ENCODE results near the gene ADGB.

ADGB gene

DNA sequence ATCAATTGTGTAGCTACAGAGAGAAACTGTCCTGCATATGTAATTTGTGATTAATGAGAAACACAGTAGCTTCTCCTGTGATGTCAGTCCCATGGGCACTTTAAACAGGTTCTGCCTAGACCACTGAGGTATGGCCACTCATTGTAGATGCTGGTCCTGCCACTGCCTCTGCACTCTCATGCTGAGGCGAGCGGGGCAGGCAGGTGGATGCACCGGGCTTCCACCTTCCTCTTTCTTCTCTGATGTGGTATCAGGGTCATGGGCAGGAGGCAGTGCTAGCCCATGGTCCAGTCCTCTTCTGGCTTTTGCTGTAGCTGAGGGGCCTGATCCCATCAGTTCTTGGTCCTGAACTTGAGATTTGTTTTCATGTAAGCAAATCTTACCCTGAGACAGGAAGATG, 58.7 kb downstream of the ADGB start:
- TF ChIP-seq, protein P1, sequence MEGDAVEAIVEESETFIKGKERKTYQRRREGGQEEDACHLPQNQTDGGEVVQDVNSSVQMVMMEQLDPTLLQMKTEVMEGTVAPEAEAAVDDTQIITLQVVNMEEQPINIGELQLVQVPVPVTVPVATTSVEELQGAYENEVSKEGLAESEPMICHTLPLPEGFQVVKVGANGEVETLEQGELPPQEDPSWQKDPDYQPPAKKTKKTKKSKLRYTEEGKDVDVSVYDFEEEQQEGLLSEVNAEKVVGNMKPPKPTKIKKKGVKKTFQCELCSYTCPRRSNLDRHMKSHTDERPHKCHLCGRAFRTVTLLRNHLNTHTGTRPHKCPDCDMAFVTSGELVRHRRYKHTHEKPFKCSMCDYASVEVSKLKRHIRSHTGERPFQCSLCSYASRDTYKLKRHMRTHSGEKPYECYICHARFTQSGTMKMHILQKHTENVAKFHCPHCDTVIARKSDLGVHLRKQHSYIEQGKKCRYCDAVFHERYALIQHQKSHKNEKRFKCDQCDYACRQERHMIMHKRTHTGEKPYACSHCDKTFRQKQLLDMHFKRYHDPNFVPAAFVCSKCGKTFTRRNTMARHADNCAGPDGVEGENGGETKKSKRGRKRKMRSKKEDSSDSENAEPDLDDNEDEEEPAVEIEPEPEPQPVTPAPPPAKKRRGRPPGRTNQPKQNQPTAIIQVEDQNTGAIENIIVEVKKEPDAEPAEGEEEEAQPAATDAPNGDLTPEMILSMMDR (IDR thresholded peaks at IDR 0.05; ENCODE audit: low read depth, low read length, missing control alignments), result no peak
- no peak for DNase-seq (ENCODE audit: low read depth)

DNA sequence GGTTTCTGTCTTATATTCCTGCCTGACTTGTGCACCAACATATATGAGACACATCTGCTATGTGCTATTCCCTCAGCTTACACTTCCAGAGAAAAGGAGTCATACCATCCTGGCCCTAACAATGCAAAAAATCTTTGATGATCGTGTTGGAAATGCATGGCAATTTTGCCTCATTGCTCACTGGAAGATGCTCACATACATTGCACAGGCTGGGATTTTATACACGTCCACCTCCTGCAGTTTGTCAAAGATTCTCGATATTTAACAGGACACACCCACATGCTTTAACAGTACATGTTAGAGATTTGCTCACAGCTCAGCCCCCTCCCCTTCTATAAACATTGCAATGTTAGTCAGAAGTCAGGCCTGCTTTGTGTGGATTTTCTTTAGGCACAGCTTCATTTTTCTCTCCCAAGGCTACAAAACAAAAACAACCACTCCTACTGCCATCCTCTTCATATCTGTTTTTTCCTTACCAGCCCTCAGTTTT, 66.1 kb downstream of the ADGB start:
- TF ChIP-seq, protein P1 (IDR thresholded peaks at IDR 0.05; ENCODE audit: low read depth, low read length, missing control alignments), result no peak
- no peak overlapping the region for H3K4me3 ChIP-seq (ENCODE audit: low read depth, low read length)
- no peak for DNase-seq (ENCODE audit: low read depth)

More for the DNA sequence above, 58.7 kb downstream of the ADGB start:
- no peak overlapping the region for H3K4me3 ChIP-seq (ENCODE audit: low read depth, low read length)

GRCh38 chr6:146666909-146667308, 68.1 kb downstream of the ADGB start:
- no peak for DNase-seq (ENCODE audit: low read depth)
- H3K4me3 ChIP-seq (ENCODE audit: low read depth, low read length), result no peak overlapping the region
- TF ChIP-seq, protein P1 (IDR thresholded peaks at IDR 0.05; ENCODE audit: low read depth, low read length, missing control alignments), result no peak

DNA sequence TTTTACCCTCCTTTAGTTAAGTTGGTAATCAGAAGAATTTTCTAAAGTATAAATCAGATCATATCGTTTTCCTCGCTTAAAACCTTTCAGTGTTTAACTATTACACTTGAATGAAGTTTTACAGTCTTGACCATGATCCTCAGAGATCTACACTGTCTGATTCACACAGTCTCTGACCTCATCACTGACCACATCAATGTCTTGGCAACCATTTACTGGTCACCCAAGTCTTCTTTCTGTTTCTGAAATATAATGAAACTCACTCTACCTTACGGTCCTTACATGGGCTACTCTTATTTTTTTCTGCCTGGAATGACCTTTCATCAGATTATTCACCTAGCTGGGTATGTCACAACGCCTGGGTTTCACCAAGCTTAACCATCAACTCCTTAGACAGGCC, 71.4 kb downstream of the ADGB start:
- no peak overlapping the region for H3K4me3 ChIP-seq (ENCODE audit: low read depth, low read length)
- TF ChIP-seq, protein P1 (IDR thresholded peaks at IDR 0.05; ENCODE audit: low read depth, low read length, missing control alignments), result no peak
- DNase-seq (ENCODE audit: low read depth), result no peak

GRCh38 chr6:146673069-146673468, 74.3 kb downstream of the ADGB start:
- DNase-seq (ENCODE audit: low read depth), result no peak
- TF ChIP-seq, protein P1 (IDR thresholded peaks at IDR 0.05; ENCODE audit: low read depth, low read length, missing control alignments), result no peak
- no peak overlapping the region for H3K4me3 ChIP-seq (ENCODE audit: low read depth, low read length)

GRCh38 chr6:146679386-146679785, 80.6 kb downstream of the ADGB start:
- DNase-seq (ENCODE audit: low read depth), result no peak
- TF ChIP-seq, protein P1 (IDR thresholded peaks at IDR 0.05; ENCODE audit: low read depth, low read length, missing control alignments), result no peak
- H3K4me3 ChIP-seq (ENCODE audit: low read depth, low read length), result no peak overlapping the region

- no peak overlapping the region for H3K4me3 ChIP-seq (ENCODE audit: low read depth, low read length)
- DNase-seq (ENCODE audit: low read depth), result no peak
- TF ChIP-seq, protein P1 (IDR thresholded peaks at IDR 0.05; ENCODE audit: low read depth, low read length, missing control alignments), result no peak
Measured at GRCh38 chr6:146682919-146683318, 84.1 kb downstream of the ADGB start.
